ENCODE results near the gene ARID1B.

ARID1B gene

DNA sequence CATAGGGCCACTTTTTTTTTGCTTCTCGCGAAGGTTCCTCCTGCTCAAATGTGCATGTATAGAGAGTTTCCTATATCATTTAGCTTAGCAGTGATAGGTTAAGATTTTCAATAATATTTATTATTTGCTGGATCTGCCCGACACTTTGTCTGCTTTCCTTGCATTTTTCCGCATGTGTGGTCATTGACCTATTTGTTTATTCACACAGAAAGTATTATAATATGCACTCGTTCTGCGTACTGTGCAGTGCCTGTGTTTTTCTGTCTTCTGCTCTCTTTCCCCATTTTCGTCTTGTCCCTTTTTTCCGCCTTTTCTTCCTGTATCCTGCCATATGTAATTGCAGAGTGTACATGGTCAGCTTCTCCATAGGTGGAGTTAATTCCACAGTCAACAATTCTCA lies 290.3 kb downstream of the ARID1B start:
- no peak overlapping the region for H3K4me3 Mint-ChIP-seq
- intact Hi-C loops (cut with micrococcal nuclease), result no loop called here
- no peaks in the 10 kb centered on the region for H3K36me3 Mint-ChIP-seq (ENCODE audit: low read depth)
- H3K9me3 Mint-ChIP-seq, result no peaks in the 10 kb centered on the region
- peak overlapping the region; percentile 72 for H3K27ac Mint-ChIP-seq
- H3K27me3 Mint-ChIP-seq, result no peaks in the 10 kb centered on the region
- H3K4me1 Mint-ChIP-seq (ENCODE audit: low read depth), result peaks cover 33% of the 10 kb centered on the region

DNA sequence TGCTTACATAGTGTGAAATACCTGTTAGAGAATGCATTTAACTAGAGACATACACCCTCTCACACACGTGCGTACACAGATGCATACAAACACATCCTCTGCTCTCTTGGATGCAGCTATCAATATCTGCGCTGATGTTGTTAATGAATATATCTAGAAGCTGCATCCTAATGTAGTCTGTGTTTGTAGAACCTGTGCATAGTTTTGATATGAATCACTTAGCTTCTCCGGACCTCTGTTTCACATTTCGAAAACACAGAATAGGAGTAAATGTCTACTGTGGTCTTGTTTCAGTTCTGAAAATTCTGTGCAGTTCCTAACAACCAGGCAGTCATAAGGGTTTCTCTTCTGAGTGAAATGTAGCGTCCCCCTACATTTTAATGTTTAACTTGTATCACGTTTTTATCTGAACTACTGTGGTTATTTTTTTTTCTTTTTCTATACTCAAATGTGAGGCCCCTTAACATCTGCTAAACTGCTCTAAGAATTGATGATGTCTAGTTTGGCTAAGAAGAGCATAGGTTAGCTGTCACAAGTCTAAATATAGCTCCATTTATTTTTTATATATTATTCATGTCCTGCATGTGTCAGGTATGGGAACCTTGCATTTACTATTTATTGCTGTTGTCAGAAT lies 291.6 kb downstream of the ARID1B start:
- H3K36me3 Mint-ChIP-seq (ENCODE audit: low read depth), result peaks cover 4% of the 10 kb centered on the region
- H3K27ac Mint-ChIP-seq, result peak overlapping the region; percentile 41
- no peaks in the 10 kb centered on the region for H3K9me3 Mint-ChIP-seq
- H3K4me1 Mint-ChIP-seq (ENCODE audit: low read depth), result peaks cover 33% of the 10 kb centered on the region
- H3K4me3 Mint-ChIP-seq, result no peak overlapping the region
- H3K27me3 Mint-ChIP-seq, result no peaks in the 10 kb centered on the region
- intact Hi-C loops (cut with micrococcal nuclease), result no loop called here

DNA sequence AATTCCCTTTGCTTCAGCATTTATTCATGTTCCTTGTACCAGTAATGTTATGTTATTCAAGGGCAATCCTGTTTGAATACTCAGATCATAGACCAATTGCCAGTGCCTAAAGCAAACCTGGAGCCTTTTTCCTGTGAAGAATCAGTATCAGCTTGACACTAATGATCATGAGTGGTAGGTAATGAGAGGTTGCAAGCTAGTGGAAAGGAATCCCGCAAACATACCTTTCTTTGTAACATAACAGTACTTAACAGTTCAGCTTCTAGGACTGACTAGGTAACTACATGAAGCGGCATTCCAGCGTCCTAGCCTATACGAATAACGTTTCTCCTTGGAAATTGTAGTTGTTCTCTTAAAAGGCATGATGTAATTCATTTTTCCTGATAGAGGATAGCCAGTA lies 292.4 kb downstream of the ARID1B start:
- Mint-ChIP-seq H3K4me1 (ENCODE audit: low read depth) (peaks cover 26% of the 10 kb centered on the region), H3K36me3 (ENCODE audit: low read depth) (peaks cover 12% of the 10 kb centered on the region), H3K27ac (no peak overlapping the region), H3K4me3 (no peak overlapping the region), H3K9me3 (no peaks in the 10 kb centered on the region), H3K27me3 (no peaks in the 10 kb centered on the region)
- intact Hi-C loops (cut with micrococcal nuclease), result no loop called here

DNA sequence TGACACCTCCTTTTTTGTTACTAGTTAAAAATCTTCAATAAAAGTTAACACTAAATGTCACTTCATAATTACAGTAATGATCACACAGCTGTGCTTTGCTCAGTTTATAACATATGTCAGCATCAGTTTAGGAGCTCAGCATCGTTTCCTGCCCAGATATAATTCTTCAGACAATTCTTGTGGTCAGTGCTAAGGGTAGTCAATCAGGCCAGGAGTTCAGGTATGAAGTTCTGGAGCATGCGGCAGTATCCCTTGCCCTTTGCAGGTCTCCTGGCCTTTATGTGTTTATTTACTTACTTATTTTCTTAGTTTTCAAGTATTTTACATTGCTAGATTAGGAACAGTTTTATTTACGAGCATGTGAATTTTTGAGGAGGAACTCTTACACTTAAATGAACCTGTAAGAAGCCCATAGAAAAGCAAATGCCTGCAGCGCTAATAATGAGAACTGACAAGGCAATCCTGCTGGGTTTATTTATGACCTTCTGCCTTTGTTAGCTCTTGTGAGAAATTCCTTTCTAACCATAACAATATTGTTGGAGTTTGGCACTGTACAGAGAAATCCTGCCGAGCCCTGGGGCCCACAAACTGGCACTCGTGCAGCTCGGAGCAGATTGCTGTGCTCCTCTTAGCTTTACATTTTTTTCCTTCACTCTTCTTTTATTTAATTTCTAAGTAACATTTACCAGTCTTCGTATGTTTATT lies 293.4 kb downstream of the ARID1B start:
- H3K27ac Mint-ChIP-seq, result no peak overlapping the region
- H3K9me3 Mint-ChIP-seq, result no peaks in the 10 kb centered on the region
- peaks cover 24% of the 10 kb centered on the region for H3K4me1 Mint-ChIP-seq (ENCODE audit: low read depth)
- no peak overlapping the region for H3K4me3 Mint-ChIP-seq
- peaks cover 15% of the 10 kb centered on the region for H3K36me3 Mint-ChIP-seq (ENCODE audit: low read depth)
- intact Hi-C loops (cut with micrococcal nuclease), result no loop called here
- H3K27me3 Mint-ChIP-seq, result no peaks in the 10 kb centered on the region

DNA sequence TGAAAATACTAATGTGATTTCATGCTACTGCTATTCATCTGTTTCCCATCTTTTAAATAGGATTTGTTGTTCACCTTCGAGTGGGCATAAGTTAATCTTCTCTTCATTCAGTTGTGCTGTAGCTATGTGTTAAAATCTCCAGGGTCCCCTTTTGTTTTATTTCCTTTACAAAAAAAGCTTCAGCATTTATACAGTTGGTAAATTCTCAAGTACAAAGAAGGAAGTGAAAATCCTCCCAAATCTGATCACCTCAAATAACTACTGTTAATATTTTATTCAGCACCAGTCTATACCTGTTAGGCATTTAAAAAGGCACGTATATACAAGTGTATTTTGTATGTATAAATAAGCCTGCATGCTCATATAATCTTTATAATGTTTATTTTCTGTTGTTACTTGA lies 294.9 kb downstream of the ARID1B start:
- H3K4me1 Mint-ChIP-seq (ENCODE audit: low read depth), result peaks cover 20% of the 10 kb centered on the region
- no peaks in the 10 kb centered on the region for H3K9me3 Mint-ChIP-seq
- H3K27me3 Mint-ChIP-seq, result no peaks in the 10 kb centered on the region
- no peak overlapping the region for H3K4me3 Mint-ChIP-seq
- intact Hi-C loops (cut with micrococcal nuclease), result no loop called here
- no peak overlapping the region for H3K27ac Mint-ChIP-seq
- peaks cover 18% of the 10 kb centered on the region for H3K36me3 Mint-ChIP-seq (ENCODE audit: low read depth)

DNA sequence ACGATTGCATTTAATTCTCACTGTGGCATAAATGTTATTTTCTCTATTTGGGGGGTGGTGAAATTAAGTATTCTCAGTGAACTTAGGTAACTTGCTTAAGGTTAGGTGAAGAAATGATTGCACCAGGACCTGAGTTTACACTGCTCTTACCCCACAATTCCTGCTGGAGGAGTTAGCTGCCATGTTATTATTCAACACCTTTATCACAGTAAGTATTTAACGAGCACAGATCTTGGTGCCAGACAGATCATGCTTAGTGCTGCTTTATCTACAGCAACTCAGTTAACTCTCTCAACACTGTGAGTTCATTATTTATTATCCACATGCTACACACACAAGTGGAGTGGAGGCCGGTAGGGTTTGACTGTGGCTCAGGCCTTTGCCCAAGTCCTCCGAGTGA lies 296.4 kb downstream of the ARID1B start:
- Mint-ChIP-seq H3K36me3 (ENCODE audit: low read depth) (peaks cover 18% of the 10 kb centered on the region), H3K4me3 (no peak overlapping the region), H3K27ac (no peak overlapping the region), H3K27me3 (no peaks in the 10 kb centered on the region), H3K4me1 (ENCODE audit: low read depth) (peaks cover 16% of the 10 kb centered on the region), H3K9me3 (no peaks in the 10 kb centered on the region)
- intact Hi-C loops (cut with micrococcal nuclease), result no loop called here

DNA sequence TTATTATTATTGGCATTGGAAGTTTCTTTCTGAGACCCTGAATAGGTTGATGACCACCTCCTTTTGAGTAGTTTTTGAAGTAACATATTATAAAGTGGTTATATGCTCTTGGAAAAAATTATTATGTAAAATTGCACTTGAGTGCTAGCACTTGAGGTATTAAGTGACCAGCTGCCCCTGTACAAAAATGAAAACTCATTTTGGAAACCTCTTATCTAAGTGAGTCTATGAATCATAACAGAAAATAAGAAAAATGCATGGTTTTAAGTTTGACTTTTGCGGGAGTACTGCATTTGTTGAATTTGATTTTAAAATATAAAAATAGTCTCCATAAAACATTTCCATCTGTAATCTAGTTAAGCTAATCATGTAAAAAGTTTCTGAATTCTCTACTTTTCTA lies 297.8 kb downstream of the ARID1B start:
- Mint-ChIP-seq H3K4me1 (ENCODE audit: low read depth) (peaks cover 19% of the 10 kb centered on the region), H3K9me3 (no peaks in the 10 kb centered on the region), H3K36me3 (ENCODE audit: low read depth) (peaks cover 18% of the 10 kb centered on the region), H3K27me3 (no peaks in the 10 kb centered on the region), H3K27ac (no peak overlapping the region), H3K4me3 (no peak overlapping the region)
- intact Hi-C loops (cut with micrococcal nuclease), result no loop called here

DNA sequence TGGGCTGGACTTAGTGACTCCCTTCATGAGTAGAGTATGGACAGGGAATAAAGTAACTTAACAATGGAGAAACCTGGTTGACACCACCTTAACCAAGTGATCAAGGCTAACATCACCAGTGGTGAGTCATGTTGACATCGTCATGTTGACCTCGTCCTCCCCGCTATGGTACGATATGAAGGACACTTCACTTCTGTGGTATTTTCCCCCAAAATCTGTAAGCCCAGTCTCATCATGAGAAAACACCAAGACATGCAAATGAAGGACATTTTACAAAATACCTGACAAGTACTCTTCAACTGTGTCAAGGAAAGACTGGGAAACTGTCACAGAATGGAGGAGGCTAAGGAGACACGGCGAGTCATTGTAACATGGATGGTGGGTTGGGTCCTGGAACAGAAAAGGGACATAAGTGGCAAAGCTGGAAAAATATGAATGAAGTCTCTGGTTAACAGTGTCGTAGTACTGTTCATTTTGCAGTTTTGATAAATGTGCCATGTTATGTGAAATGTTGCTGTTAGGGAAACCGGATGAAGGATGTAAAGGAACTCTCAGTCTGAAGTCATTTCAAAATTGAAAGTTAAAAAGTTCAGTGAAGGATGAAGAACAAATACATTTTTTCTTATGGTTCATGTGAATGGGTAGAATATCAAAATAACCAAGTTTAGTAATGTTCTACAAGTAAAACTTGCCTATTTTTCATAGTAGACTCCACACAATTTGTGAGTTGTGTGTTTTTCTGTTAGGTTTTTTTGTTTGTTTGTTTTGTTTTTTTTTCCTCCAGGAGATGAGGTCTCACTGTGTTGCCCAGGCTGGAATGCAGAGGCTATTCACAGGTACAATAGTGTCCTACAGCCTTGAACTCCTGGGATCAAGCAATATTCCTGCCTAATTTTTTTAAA lies 298.6 kb downstream of the ARID1B start:
- H3K27me3 Mint-ChIP-seq, result no peaks in the 10 kb centered on the region
- peaks cover 18% of the 10 kb centered on the region for H3K36me3 Mint-ChIP-seq (ENCODE audit: low read depth)
- no peaks in the 10 kb centered on the region for H3K9me3 Mint-ChIP-seq
- intact Hi-C loops (cut with micrococcal nuclease), result no loop called here
- H3K4me1 Mint-ChIP-seq (ENCODE audit: low read depth), result peaks cover 24% of the 10 kb centered on the region
- no peak overlapping the region for H3K27ac Mint-ChIP-seq
- H3K4me3 Mint-ChIP-seq, result no peak overlapping the region

DNA sequence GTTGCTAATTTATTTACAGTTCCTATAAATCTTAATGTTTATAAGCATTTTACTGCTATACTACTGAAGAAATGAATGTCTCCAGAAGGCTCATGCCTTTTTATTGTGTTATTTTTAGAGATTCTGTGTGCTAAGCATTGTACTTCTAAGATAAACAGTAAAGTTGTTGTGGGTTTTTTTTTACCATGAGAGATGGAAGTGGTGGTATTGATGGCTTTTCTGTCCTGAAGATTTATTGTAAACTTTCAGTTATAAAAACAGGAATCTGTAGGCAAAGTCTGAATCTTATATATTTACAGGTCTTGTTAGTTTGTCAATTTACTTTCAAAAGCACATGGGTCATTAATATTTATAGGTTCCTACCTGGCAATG lies 299.3 kb downstream of the ARID1B start:
- H3K27ac Mint-ChIP-seq, result no peak overlapping the region
- no peak overlapping the region for H3K4me3 Mint-ChIP-seq
- peaks cover 18% of the 10 kb centered on the region for H3K36me3 Mint-ChIP-seq (ENCODE audit: low read depth)
- H3K4me1 Mint-ChIP-seq (ENCODE audit: low read depth), result peaks cover 24% of the 10 kb centered on the region
- no peaks in the 10 kb centered on the region for H3K27me3 Mint-ChIP-seq
- intact Hi-C loops (cut with micrococcal nuclease), result no loop called here
- H3K9me3 Mint-ChIP-seq, result no peaks in the 10 kb centered on the region

DNA sequence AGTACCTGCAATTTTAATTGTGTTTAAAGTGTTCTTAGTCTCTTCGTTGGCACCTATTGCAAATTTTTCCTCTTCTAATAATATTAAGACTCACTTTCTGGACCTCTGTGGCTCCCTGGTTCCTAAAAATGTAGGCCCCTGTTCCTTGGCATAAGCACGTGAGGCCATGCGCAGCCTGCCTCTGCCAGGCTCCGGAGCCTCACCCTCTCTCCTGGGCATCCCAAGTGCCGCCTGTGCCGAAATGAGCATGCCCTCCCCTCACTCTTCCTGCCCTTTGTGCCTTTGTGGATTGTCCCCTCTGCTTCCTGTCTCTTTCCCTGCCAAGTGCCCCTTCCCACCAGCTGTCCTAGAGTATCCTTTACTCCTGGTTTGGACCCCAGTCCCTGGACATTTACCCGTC lies 300.1 kb downstream of the ARID1B start:
- intact Hi-C loops (cut with micrococcal nuclease), result no loop called here
- peaks cover 31% of the 10 kb centered on the region for H3K4me1 Mint-ChIP-seq (ENCODE audit: low read depth)
- no peaks in the 10 kb centered on the region for H3K9me3 Mint-ChIP-seq
- H3K27ac Mint-ChIP-seq, result peak overlapping the region; percentile 14
- H3K27me3 Mint-ChIP-seq, result no peaks in the 10 kb centered on the region
- H3K36me3 Mint-ChIP-seq (ENCODE audit: low read depth), result peaks cover 18% of the 10 kb centered on the region
- no peak overlapping the region for H3K4me3 Mint-ChIP-seq

DNA sequence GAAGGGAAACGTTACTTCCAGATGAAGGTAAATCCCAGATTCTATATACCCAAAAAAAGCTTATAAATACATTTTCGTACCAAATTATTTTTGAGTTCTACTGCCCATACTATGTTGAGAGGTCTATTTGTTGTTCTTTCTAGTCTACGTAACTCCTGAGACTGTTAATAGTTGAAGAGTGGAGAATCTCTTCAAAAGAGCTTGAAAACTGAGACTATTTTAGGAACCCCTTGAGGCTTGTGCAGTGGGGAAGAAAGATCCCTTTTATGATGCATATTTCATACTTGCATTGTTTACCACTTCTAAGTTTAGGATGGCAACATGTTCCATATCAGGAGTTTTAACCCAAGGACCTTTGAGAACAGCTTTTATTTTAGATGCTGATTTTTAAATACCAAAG lies 301.1 kb downstream of the ARID1B start:
- Mint-ChIP-seq H3K36me3 (ENCODE audit: low read depth) (peaks cover 18% of the 10 kb centered on the region), H3K27ac (no peak overlapping the region), H3K4me3 (no peak overlapping the region), H3K9me3 (no peaks in the 10 kb centered on the region), H3K4me1 (ENCODE audit: low read depth) (peaks cover 40% of the 10 kb centered on the region), H3K27me3 (no peaks in the 10 kb centered on the region)
- intact Hi-C loops (cut with micrococcal nuclease), result no loop called here

DNA sequence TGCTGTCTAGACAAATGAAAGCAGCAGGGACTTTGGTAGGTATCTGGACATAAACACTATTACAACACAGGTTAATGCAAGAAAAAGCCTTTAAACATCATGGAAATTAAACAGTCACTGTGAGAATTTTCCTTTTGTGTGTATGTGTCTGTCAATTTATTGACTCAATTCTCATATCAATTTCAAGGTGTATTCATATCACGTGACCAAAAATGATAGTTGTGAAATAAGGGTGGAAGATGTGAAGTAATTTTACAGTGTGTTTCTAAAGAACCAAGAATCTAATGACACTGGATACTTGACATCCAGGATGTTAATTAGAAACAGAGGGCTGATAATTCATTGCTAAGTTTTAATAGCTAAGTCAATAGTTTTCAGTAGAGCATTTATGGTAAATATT lies 302.1 kb downstream of the ARID1B start:
- Mint-ChIP-seq H3K27me3 (no peaks in the 10 kb centered on the region), H3K4me1 (ENCODE audit: low read depth) (peaks cover 42% of the 10 kb centered on the region), H3K9me3 (no peaks in the 10 kb centered on the region), H3K36me3 (ENCODE audit: low read depth) (peaks cover 10% of the 10 kb centered on the region), H3K4me3 (no peak overlapping the region), H3K27ac (no peak overlapping the region)
- intact Hi-C loops (cut with micrococcal nuclease), result no loop called here

DNA sequence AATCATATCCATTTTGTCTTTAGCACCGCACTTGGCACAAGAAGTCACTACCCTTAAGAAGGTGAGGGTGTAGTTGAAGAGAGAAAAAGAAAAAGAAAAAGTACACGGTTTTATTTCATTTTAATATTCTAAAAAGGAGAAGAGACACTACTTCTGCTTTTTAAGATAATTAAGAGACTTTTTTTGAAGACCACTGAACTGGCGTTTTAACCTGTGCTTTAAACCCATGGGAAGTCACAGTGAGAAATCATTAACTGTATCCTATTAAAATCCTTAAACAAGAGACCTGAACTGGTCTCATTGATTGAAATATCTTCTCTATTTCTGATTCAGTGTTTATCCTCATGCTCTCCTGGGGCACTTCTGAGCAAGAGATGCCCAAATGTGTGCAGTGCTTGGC lies 302.6 kb downstream of the ARID1B start:
- Mint-ChIP-seq H3K4me3 (no peak overlapping the region), H3K36me3 (ENCODE audit: low read depth) (peaks cover 11% of the 10 kb centered on the region), H3K27ac (no peak overlapping the region), H3K27me3 (no peaks in the 10 kb centered on the region), H3K4me1 (ENCODE audit: low read depth) (peaks cover 42% of the 10 kb centered on the region), H3K9me3 (no peaks in the 10 kb centered on the region)
- intact Hi-C loops (cut with micrococcal nuclease), result no loop called here

DNA sequence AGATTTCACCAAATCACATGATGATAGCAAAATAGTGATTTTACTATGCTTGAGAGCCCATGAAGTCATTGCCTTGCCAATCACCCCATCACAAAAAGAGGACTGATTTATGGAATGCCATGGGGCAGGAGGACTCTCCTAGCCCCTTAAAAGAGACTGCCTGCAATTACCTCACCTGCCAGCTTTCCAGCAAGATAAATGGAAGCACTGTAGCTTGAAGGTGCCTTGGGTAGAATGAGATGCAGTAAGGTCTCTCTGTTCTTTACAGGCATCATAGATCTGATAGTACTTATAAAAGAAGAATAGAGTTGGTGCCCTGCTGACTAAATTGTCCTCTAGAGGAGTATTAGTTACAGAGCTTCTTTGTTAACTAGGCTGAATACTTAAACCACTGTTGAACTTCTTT lies 303.8 kb downstream of the ARID1B start:
- no peaks in the 10 kb centered on the region for H3K9me3 Mint-ChIP-seq
- H3K27ac Mint-ChIP-seq, result no peak overlapping the region
- peaks cover 35% of the 10 kb centered on the region for H3K4me1 Mint-ChIP-seq (ENCODE audit: low read depth)
- H3K36me3 Mint-ChIP-seq (ENCODE audit: low read depth), result peaks cover 15% of the 10 kb centered on the region
- intact Hi-C loops (cut with micrococcal nuclease), result no loop called here
- no peak overlapping the region for H3K4me3 Mint-ChIP-seq
- no peaks in the 10 kb centered on the region for H3K27me3 Mint-ChIP-seq
